GM12878 (cell line): Measurements from ENCODE around the gene GPR34. TPM values are rescaled to one million over a fixed set of nuclear protein-coding genes. Genes with fewer than 3 reads are reported as not detected.

Source experiments
- ATAC-seq: fragments of 200-7000 bp; cut with Tn5 transposase; 3 replicates; pipeline ENCODE4 v1.9.1; 2020; ENCODE audit warnings: mild to moderate bottlenecking, moderate library complexity
- BruUV-seq: library from RNA; stranded (reverse); fragments of 400-500 nt; replicated peaks from 2 replicates; lab custom pipeline; 2021; lab: Mats Ljungman, UMichigan
- CTCF ChIA-PET: fragments of 300-600 bp; sonication (Branson Sonifier 250); formaldehyde crosslinking; extraction: SDS; loops from one replicate; lab custom pipeline; 2021; ENCODE audit warnings: inconsistent platforms; lab: Yijun Ruan, JAX
- POLR2A ChIA-PET: fragments of 350-600 bp; formaldehyde crosslinking; extraction: SDS; loops from one replicate; lab custom pipeline; 2021; ENCODE audit warnings: inconsistent platforms; lab: Charles Lee
- RAD21 ChIA-PET: fragments of 300-600 bp; sonication (Branson Sonifier 250); formaldehyde crosslinking; loops from one replicate; lab custom pipeline; 2023; ENCODE audit warnings: antibody characterized with exemption; ENCODE audit not compliant: unreplicated experiment; lab: Charles Lee
- SMC1A ChIA-PET: fragments of 300-600 bp; sonication (Branson Sonifier 250); formaldehyde crosslinking; loops from one replicate; lab custom pipeline; 2023; ENCODE audit not compliant: unreplicated experiment, uncharacterized antibody; lab: Charles Lee
- DNase-seq: peaks from one replicate; pipeline ENCODE4 v3.0.0-alpha.2; 2011; ENCODE audit warnings: low read depth, low spot score
- FAIRE-seq: peaks from 3 replicates; lab custom pipeline; 2011; peaks lifted over from hg19 to GRCh38; lab: Jason Lieb, UNC
- H2AFZ ChIP-seq: 2 replicates; pipeline ENCODE4 v1.6.0; 2011; ENCODE audit warnings: low read depth, low read length, control low read depth; ENCODE audit not compliant: control insufficient read depth
- H3K27ac ChIP-seq: 2 replicates; pipeline ENCODE4 v1.5.1; 2011; ENCODE audit warnings: control low read depth; ENCODE audit not compliant: control insufficient read depth, insufficient read depth
- H3K27me3 ChIP-seq, 2 experiments: replicated peaks in 1 of 2; 2 replicates each; pipeline versions ENCODE4 v1.6.0 to v1.6.1; 2011; ENCODE audit warnings: low read length in 1 of 2; ENCODE audit not compliant: control insufficient read depth in 2 of 2, insufficient read depth in 2 of 2
- H3K36me3 ChIP-seq, 2 experiments: 2 replicates each; pipeline ENCODE4 v1.5.1; 2011; ENCODE audit warnings: low read length in 1 of 2; ENCODE audit not compliant: control insufficient read depth in 2 of 2, insufficient read depth in 2 of 2
- H3K4me1 ChIP-seq: 2 replicates; pipeline ENCODE4 v1.6.1; 2011; ENCODE audit warnings: mild to moderate bottlenecking, low read length, moderate library complexity, mixed read lengths; ENCODE audit not compliant: control insufficient read depth, insufficient read depth
- H3K4me2 ChIP-seq: 2 replicates; pipeline ENCODE4 v1.6.0; 2011; ENCODE audit warnings: control low read depth; ENCODE audit not compliant: control insufficient read depth, insufficient read depth
- H3K4me3 ChIP-seq: fragments of 200-600 bp; sonication (generic); 2 replicates; pipeline ENCODE4 v1.5.1; 2016
- H3K79me2 ChIP-seq: 2 replicates; pipeline ENCODE4 v1.6.0; 2011; ENCODE audit warnings: low read length; ENCODE audit not compliant: control insufficient read depth, insufficient read depth
- H3K9ac ChIP-seq: 2 replicates; pipeline ENCODE4 v1.8.0; 2011; ENCODE audit warnings: low read length, control low read depth, mixed read lengths; ENCODE audit not compliant: control insufficient read depth, insufficient read depth
- H3K9me3 ChIP-seq: replicated peaks from 3 replicates; pipeline ENCODE4 v1.5.1; 2011; ENCODE audit warnings: mild to moderate bottlenecking, low read length; ENCODE audit not compliant: control insufficient read depth, insufficient read depth
- H4K20me1 ChIP-seq: 2 replicates; pipeline ENCODE4 v1.6.0; 2011; ENCODE audit not compliant: control insufficient read depth, insufficient read depth
- CHD2 ChIP-seq: IDR thresholded peaks from 2 replicates; pipeline ENCODE4 v1.6.1; 2011; ENCODE audit warnings: low read depth, low read length, improper control_type of control experiment, borderline replicate concordance
- ELK1 ChIP-seq: IDR thresholded peaks from 2 replicates; pipeline ENCODE4 v1.6.1; 2012; ENCODE audit warnings: low read depth, low read length, improper control_type of control experiment
- ETV6 ChIP-seq, 2 experiments: fragments of 450-650 bp in 1 of 2; IDR thresholded peaks in 1 of 2; conservative IDR thresholded peaks in 1 of 2; 2 replicates each; pipeline ENCODE4 v1.6.1; 2014; ENCODE audit warnings: antibody characterized with exemption in 1 of 2, borderline replicate concordance in 1 of 2, low read depth in 1 of 2, mild to moderate bottlenecking in 1 of 2, moderate library complexity in 1 of 2
- IKZF1 ChIP-seq: fragments of 450-650 bp; conservative IDR thresholded peaks from 2 replicates; pipeline ENCODE4 v1.6.1; 2017; ENCODE audit warnings: antibody characterized with exemption, mild to moderate bottlenecking
- NR2C1 ChIP-seq: fragments of 450-650 bp; IDR thresholded peaks from 2 replicates; pipeline ENCODE4 v1.6.1; 2017; ENCODE audit warnings: antibody characterized with exemption, mild to moderate bottlenecking, moderate library complexity
- SMC3 ChIP-seq: IDR thresholded peaks from 2 replicates; pipeline ENCODE4 v1.6.1; 2011; ENCODE audit warnings: low read length, improper control_type of control experiment, borderline replicate concordance
- SPI1 ChIP-seq: IDR thresholded peaks from 2 replicates; pipeline ENCODE4 v1.6.1; 2011; ENCODE audit warnings: low read depth, mild to moderate bottlenecking, low read length, moderate library complexity, borderline replicate concordance; ENCODE audit not compliant: insufficient read depth
- TBL1XR1 ChIP-seq: IDR thresholded peaks from 2 replicates; pipeline ENCODE4 v1.6.1; 2012; ENCODE audit warnings: low read depth, low read length, improper control_type of control experiment
- TCF7 ChIP-seq: IDR thresholded peaks from 2 replicates; pipeline ENCODE4 v1.6.1; 2014; ENCODE audit warnings: antibody characterized with exemption, borderline replicate concordance
- ZBED1 ChIP-seq: IDR thresholded peaks from 2 replicates; pipeline ENCODE4 v1.6.1; 2016; ENCODE audit warnings: borderline replicate concordance
- WGBS: methylation state at CpG from one replicate; pipeline ENCODE4 v1.1.6; 2016; ENCODE audit warnings: low lambda C conversion rate; ENCODE audit not compliant: insufficient replicate concordance, insufficient coverage; ENCODE audit errors: missing lambda C conversion rate; 5-methylcytosine and 5-hydroxymethylcytosine counted together
- in situ Hi-C: fragments of 300-500 bp; cut with MboI; formaldehyde crosslinking; loops from 9 replicates; pipeline ENCODE4 v1.14.3; 2018; ENCODE audit warnings: mixed read lengths
- intact Hi-C: fragments of 100-400 bp; cut with micrococcal nuclease; formaldehyde crosslinking; loops from one replicate; pipeline ENCODE4 v1.14.2; 2022; ENCODE audit not compliant: unreplicated experiment
- polyA plus RNA-seq, 11 experiments: library from polyadenylated mRNA; depleted of rRNA in 4 of 11; unstranded in 6 of 11; stranded (reverse) in 5 of 11; fragments of >200 nt; fragmentation: Nextera tagmentation in 4 of 11; fragmentation: Illumina TruSeq in 1 of 11; extraction: Ambion mirVana in 4 of 11; extraction: Trizol in 1 of 11; gene quantifications; 1 replicate in 1 of 11; 2 replicates in 10 of 11; pipeline versions ENCODE4 v1.2.1 to v1.2.3, GENCODE V29; 2011 to 2016; ENCODE audit warnings: inconsistent platforms in 2 of 11, missing spikeins in 2 of 11, low read depth in 1 of 11
- total RNA-seq, 4 experiments: library from RNA; depleted of rRNA in 3 of 4; stranded (reverse); fragments of >200 nt in 3 of 4; fragmentation: Illumina TruSeq in 1 of 4; extraction: Trizol in 1 of 4; gene quantifications; 2 replicates each; pipeline versions ENCODE4 v1.2.1 to v1.2.3, GENCODE V29; 2013 to 2021

The GPR34 gene
- total and polyA plus RNA-seq, 10 of the 15 experiments (the other 5 are each of a cell fraction or from before 2014, with no cell fraction given): 0.12 to 0.84 (median 0.28) TPM; not detected in 1

- no peak overlapping the region for H3K27ac ChIP-seq
- H3K79me2 ChIP-seq: no peaks in the 10 kb centered on the region
- FAIRE-seq (no peak), ATAC-seq (no peak), DNase-seq (no peak)
- RAD21 ChIA-PET: interaction anchor here (1.1 kb wide), 1 partner anchor 11 kb away, joined by 3 read pairs; no protein-coding TSS in a partner anchor
- CTCF ChIA-PET: interaction anchor here (0.6 to 1.4 kb wide), 4 partner anchors 15 to 1005 kb away, joined by 3 to 4 read pairs (median 3); no protein-coding TSS in a partner anchor
- no peaks in the 10 kb centered on the region for H3K9me3 ChIP-seq
- no peaks in the 10 kb centered on the region for H3K36me3 ChIP-seq
- no peaks in the 10 kb centered on the region for H3K27me3 ChIP-seq
- no peaks in the 10 kb centered on the region for H4K20me1 ChIP-seq
- no TSS peak for BruUV-seq
- intact Hi-C loops: no loop called here
- SMC1A ChIA-PET: interaction anchor here (1.0 to 1.5 kb wide), 3 partner anchors 34 to 50 kb away, joined by 3 to 4 read pairs (median 4); no protein-coding TSS in a partner anchor
- no peak overlapping the region for H3K4me2 ChIP-seq
- TF ChIP-seq SPI1 (no peak), CHD2 (no peak), TCF7 (no peak), SMC3 (no peak), IKZF1 (no peak), ETV6 (conservative IDR thresholded peaks at IDR 0.05 in 1 of 2, IDR thresholded peaks at IDR 0.05 in 1 of 2; ENCODE audit: borderline replicate concordance in 1 of 2, low read depth in 1 of 2) (no peak), ZBED1 (no peak), ELK1 (no peak), NR2C1 (no peak), TBL1XR1 (no peak)
- H3K9ac ChIP-seq: no peak overlapping the region
- H3K4me1 ChIP-seq: peaks cover 26% of the 10 kb centered on the region
- H2AFZ ChIP-seq: no peak overlapping the region
- POLR2A ChIA-PET: no interaction called here
- 42% methylated on average over 3 of the region's 3 CpGs for WGBS
- in situ Hi-C loops: no loop called here
- no peak overlapping the region for H3K4me3 ChIP-seq
Measured at GRCh38 chrX:41708486-41708885, 19.7 kb downstream of the GPR34 start.
